BLaER1 (cell line): ENCODE measurements around the gene WDR5.

ENCODE experiments used
- H3K27ac ChIP-seq: shearing (Covaris generic); formaldehyde crosslinking; 2 replicates; pipeline ENCODE4 v1.8.1; 2022
- H3K27me3 ChIP-seq: shearing (Covaris generic); formaldehyde crosslinking; 2 replicates; pipeline ENCODE4 v1.8.1; 2022
- H3K36me3 ChIP-seq: shearing (Covaris generic); formaldehyde crosslinking; 2 replicates; pipeline ENCODE4 v1.8.1; 2022
- H3K4me1 ChIP-seq: shearing (Covaris generic); formaldehyde crosslinking; 2 replicates; pipeline ENCODE4 v1.8.1; 2022
- H3K4me2 ChIP-seq: shearing (Covaris generic); formaldehyde crosslinking; 2 replicates; pipeline ENCODE4 v1.8.1; 2022
- H3K4me3 ChIP-seq: shearing (Covaris generic); formaldehyde crosslinking; 2 replicates; pipeline ENCODE4 v1.8.1; 2022
- H3K9ac ChIP-seq: shearing (Covaris generic); formaldehyde crosslinking; 2 replicates; pipeline ENCODE4 v1.8.1; 2022
- H3K9me3 ChIP-seq: shearing (Covaris generic); formaldehyde crosslinking; 2 replicates; pipeline ENCODE4 v1.8.1; 2022
- H4K20me1 ChIP-seq: shearing (Covaris generic); formaldehyde crosslinking; 2 replicates; pipeline ENCODE4 v1.8.1; 2022
- Cebpa-rat ChIP-seq: shearing (Covaris generic); IDR thresholded peaks from 2 replicates; pipeline ENCODE4 v1.8.1; 2022

Gene WDR5

GRCh38 chr9:134131471-134132207, 4.2 kb upstream of the WDR5 start:
- Histone ChIP-seq H3K9ac (no peak overlapping the region), H3K4me1 (peaks cover 53% of the 10 kb centered on the region), H3K27ac (no peak overlapping the region), H4K20me1 (peaks cover 4% of the 10 kb centered on the region), H3K27me3 (peaks cover 20% of the 10 kb centered on the region; the same call in 1 of the 2 replicates), H3K4me2 (peak overlapping the region; percentile 39; the same call in 1 of the 2 replicates), H3K9me3 (no peaks in the 10 kb centered on the region), H3K36me3 (no peaks in the 10 kb centered on the region), H3K4me3 (no peak overlapping the region)
- no peak for TF ChIP-seq Cebpa-rat

GRCh38 chr9:134132208-134132870, 3.5 kb upstream of the WDR5 start:
- H3K27me3 ChIP-seq = peaks cover 20% of the 10 kb centered on the region; the same call in 1 of the 2 replicates
- no peak overlapping the region for H3K4me3 ChIP-seq
- no peak overlapping the region for H3K9ac ChIP-seq
- peaks cover 57% of the 10 kb centered on the region for H3K4me1 ChIP-seq
- H3K9me3 ChIP-seq = no peaks in the 10 kb centered on the region
- H3K4me2 ChIP-seq = no peak overlapping the region
- peaks cover 11% of the 10 kb centered on the region for H4K20me1 ChIP-seq
- H3K27ac ChIP-seq = no peak overlapping the region
- TF ChIP-seq Cebpa-rat = no peak
- peaks cover 3% of the 10 kb centered on the region; the same call in 1 of the 2 replicates for H3K36me3 ChIP-seq

DNA sequence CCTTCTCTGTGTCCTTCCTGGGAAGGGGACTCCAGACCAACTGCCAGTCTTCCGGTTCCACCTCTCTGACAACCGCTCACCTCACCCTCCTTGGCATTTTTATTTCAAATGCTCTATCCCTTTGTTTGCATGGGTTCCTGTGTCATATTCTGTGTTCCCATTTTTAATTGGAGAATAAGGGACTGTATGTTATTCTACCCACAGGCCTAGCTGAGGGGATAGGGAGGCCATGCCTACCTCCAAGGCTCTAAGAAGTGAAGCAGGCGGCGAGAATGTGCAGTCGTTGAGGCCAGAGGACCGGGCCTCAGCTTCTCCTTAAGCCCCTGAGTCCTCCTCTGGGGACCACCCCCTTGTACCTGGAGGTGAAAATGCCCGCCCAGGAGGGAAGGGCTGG, 936 bp upstream of the WDR5 start:
- Histone ChIP-seq H3K4me3 (peak overlapping the region; percentile 97), H4K20me1 (peaks cover 37% of the 10 kb centered on the region), H3K27ac (peak overlapping the region; percentile 94)

DNA sequence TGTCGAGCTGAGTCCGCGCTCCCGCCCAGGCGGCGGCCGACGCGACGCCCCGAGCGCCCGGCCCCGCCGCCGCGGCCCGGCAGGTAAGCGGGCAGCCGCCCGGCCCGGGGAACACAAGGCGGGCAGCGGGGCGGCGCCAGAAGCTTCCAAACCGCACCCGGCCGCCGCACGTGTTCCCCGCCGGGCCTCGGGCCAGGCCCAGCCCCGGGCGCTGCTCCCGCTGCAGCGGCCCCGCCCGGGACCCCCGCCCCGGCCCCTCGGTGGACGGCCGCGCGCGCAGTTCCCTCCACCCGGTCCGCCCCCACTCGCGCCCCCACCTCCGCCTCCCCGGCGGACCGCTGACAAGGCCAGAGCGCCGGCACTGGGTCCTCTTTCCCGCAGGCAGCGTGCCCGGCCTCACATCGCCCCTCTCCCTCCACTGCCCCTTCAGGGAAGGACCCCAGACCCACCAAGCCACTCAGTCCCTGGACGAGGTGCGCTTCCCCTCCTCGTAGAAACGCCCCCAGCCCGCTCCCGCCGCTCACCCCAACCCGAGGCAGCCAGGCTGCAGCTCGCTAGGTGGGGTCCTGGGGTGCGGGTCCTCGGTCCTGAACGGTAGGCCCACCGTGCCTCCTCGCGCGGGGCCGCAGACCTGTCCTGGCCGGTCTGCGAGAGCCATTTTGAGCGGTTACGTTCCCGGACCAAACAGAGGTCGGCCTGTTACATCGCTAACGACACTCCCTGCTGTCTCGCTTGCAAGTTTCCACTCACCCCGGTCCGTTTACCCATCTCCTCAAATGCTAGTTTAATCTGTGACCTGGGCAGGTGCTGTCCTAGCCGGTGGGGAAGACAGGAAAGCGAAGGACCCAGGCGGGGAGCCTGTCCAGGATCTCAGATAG, 475 bp downstream of the WDR5 start:
- H3K36me3 ChIP-seq = peaks cover 43% of the 10 kb centered on the region
- H3K9ac ChIP-seq = peak overlapping the region; percentile 92
- peaks cover 51% of the 10 kb centered on the region for H4K20me1 ChIP-seq
- TF ChIP-seq Cebpa-rat = no peak
- peak overlapping the region; percentile 89 for H3K4me2 ChIP-seq
- no peaks in the 10 kb centered on the region for H3K27me3 ChIP-seq
- H3K4me1 ChIP-seq = peaks cover 34% of the 10 kb centered on the region
- H3K27ac ChIP-seq = peak overlapping the region; percentile 94
- peak overlapping the region; percentile 97 for H3K4me3 ChIP-seq
- no peaks in the 10 kb centered on the region for H3K9me3 ChIP-seq

More for the DNA sequence above, 936 bp upstream of the WDR5 start:
- peaks cover 45% of the 10 kb centered on the region for H3K4me1 ChIP-seq
- H3K9ac ChIP-seq = peak overlapping the region; percentile 92
- H3K4me2 ChIP-seq = peak overlapping the region; percentile 86
- TF ChIP-seq Cebpa-rat = no peak
- H3K36me3 ChIP-seq = peaks cover 29% of the 10 kb centered on the region
- no peaks in the 10 kb centered on the region; the same call in 1 of the 2 replicates for H3K27me3 ChIP-seq
- no peaks in the 10 kb centered on the region for H3K9me3 ChIP-seq

DNA sequence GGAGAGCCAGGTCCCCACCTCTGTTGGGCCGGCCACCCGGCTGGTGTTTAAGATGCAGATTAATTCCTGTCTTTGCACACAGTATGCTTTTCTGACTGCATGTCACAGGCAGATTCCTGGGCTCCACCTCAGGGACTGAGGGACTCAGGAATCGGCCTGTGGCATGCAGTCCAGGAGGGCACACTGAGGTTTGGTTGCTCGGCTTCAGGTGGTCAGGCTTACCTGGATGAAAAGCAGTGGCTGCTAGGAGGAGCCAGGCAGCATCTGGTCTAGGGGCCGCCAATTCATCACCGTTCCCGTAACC, 1.1 kb downstream of the WDR5 start:
- peak overlapping the region; percentile 92 for H3K9ac ChIP-seq
- no peaks in the 10 kb centered on the region for H3K27me3 ChIP-seq
- H3K4me2 ChIP-seq = peak overlapping the region; percentile 89
- TF ChIP-seq Cebpa-rat = no peak
- H3K36me3 ChIP-seq = peaks cover 49% of the 10 kb centered on the region
- no peaks in the 10 kb centered on the region for H3K9me3 ChIP-seq
- H3K4me3 ChIP-seq = peak overlapping the region; percentile 97
- peak overlapping the region; percentile 94 for H3K27ac ChIP-seq
- H3K4me1 ChIP-seq = peaks cover 32% of the 10 kb centered on the region
- peaks cover 55% of the 10 kb centered on the region for H4K20me1 ChIP-seq

GRCh38 chr9:134138292-134138691, 2.4 kb downstream of the WDR5 start:
- peaks cover 32% of the 10 kb centered on the region for H3K4me1 ChIP-seq
- no peak for TF ChIP-seq Cebpa-rat
- H3K27me3 ChIP-seq = no peaks in the 10 kb centered on the region
- peaks cover 55% of the 10 kb centered on the region for H4K20me1 ChIP-seq
- no peaks in the 10 kb centered on the region for H3K9me3 ChIP-seq
- H3K27ac ChIP-seq = no peak overlapping the region
- no peak overlapping the region for H3K4me3 ChIP-seq
- H3K9ac ChIP-seq = peak overlapping the region; percentile 42; the same call in 1 of the 2 replicates
- H3K4me2 ChIP-seq = peak overlapping the region; percentile 89
- peaks cover 61% of the 10 kb centered on the region for H3K36me3 ChIP-seq

DNA sequence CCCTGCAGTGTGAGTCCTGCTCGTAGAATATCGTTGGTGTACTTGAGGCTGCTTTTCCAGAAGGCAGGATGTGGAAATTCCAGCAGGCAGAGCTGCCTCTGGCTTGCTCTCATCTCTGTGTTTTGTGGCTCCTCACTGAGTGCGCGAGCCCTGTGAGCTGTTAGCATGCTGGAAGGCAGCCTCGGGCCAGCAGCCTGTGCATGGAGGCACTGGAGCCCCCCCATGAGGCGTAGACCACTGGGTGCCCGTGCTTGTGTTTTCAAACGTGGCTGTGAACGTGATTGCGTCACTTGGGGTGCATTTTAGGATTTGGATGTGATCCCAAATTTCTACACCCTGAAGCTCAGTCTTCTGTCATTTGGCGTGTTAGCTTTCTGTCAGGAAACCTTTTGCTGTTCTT, 3.2 kb downstream of the WDR5 start:
- H3K4me2 ChIP-seq = no peak overlapping the region
- no peak overlapping the region for H3K27ac ChIP-seq
- TF ChIP-seq Cebpa-rat = 0 out of 2 replicates have a peak, but pooled peaks have one; percentile 32
- H3K4me3 ChIP-seq = no peak overlapping the region
- H3K4me1 ChIP-seq = peaks cover 30% of the 10 kb centered on the region
- peaks cover 60% of the 10 kb centered on the region for H4K20me1 ChIP-seq
- no peaks in the 10 kb centered on the region for H3K9me3 ChIP-seq
- peaks cover 69% of the 10 kb centered on the region for H3K36me3 ChIP-seq
- peak overlapping the region; percentile 42; the same call in 1 of the 2 replicates for H3K9ac ChIP-seq
- no peaks in the 10 kb centered on the region for H3K27me3 ChIP-seq

- H3K4me2 ChIP-seq = no peak overlapping the region
Observed at GRCh38 chr9:134141906-134142305, 6.0 kb downstream of the WDR5 start.

GRCh38 chr9:134144801-134145200, 8.9 kb downstream of the WDR5 start:
- Histone ChIP-seq H3K9ac (no peak overlapping the region), H3K36me3 (peaks cover 98% of the 10 kb centered on the region), H4K20me1 (peaks cover 77% of the 10 kb centered on the region)

More at GRCh38 chr9:134141906-134142305, 6.0 kb downstream of the WDR5 start:
- no peak for TF ChIP-seq Cebpa-rat
- H3K27ac ChIP-seq = no peak overlapping the region
- no peak overlapping the region for H3K4me3 ChIP-seq
- H3K36me3 ChIP-seq = peaks cover 97% of the 10 kb centered on the region
- H4K20me1 ChIP-seq = peaks cover 77% of the 10 kb centered on the region
- H3K4me1 ChIP-seq = peaks cover 26% of the 10 kb centered on the region
- H3K27me3 ChIP-seq = no peaks in the 10 kb centered on the region
- H3K9ac ChIP-seq = no peak overlapping the region
- H3K9me3 ChIP-seq = no peaks in the 10 kb centered on the region

More at GRCh38 chr9:134144801-134145200, 8.9 kb downstream of the WDR5 start:
- Histone ChIP-seq H3K4me3 (no peak overlapping the region), H3K4me2 (no peak overlapping the region), H3K9me3 (no peaks in the 10 kb centered on the region), H3K4me1 (peaks cover 37% of the 10 kb centered on the region), H3K27me3 (no peaks in the 10 kb centered on the region), H3K27ac (no peak overlapping the region)
- no peak for TF ChIP-seq Cebpa-rat
